Measurements from ENCODE around the gene SELE. TPM values are rescaled to one million over a fixed set of nuclear protein-coding genes. Genes with fewer than 3 reads are reported as not detected.

SELE gene, protein sequence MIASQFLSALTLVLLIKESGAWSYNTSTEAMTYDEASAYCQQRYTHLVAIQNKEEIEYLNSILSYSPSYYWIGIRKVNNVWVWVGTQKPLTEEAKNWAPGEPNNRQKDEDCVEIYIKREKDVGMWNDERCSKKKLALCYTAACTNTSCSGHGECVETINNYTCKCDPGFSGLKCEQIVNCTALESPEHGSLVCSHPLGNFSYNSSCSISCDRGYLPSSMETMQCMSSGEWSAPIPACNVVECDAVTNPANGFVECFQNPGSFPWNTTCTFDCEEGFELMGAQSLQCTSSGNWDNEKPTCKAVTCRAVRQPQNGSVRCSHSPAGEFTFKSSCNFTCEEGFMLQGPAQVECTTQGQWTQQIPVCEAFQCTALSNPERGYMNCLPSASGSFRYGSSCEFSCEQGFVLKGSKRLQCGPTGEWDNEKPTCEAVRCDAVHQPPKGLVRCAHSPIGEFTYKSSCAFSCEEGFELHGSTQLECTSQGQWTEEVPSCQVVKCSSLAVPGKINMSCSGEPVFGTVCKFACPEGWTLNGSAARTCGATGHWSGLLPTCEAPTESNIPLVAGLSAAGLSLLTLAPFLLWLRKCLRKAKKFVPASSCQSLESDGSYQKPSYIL
- 1 to 10 TPM in 1 of 2 donors, under 1 TPM in 1; 0.59 to 3.6 TPM for total RNA-seq
- long read RNA-seq, partial matches to known transcripts = 1 of 2 reads
- long read RNA-seq, other reads (novel, unspliced or antisense) = 0 of 2 reads

DNA sequence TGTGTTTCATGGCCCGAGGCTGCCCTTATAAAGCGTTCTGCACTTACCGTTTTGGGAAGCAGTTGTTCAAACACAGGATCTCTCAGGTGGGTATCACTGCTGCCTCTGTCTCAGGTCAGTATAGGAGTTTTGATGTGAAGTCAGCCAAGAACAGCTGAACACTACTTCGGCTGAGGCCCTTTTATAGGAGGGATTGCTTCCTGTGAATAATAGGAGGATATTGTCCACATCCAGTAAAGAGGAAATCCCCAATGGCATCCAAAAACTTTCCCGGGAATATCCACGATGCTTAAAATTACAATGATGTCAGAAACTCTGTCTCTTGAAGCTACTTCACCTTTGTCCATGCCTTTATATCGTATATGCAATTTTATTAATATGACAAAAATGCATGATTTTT, at the start of gene SELE:
SELE (minus strand) TSS at position 156 of the 400 bp plus-strand sequence. CDS start 467 bp downstream, outside the sequence.
- ATAC-seq (no peak), DNase-seq (no peak)
- intact Hi-C loops (cut with DNase I) = no loop called here

- intact Hi-C loops (cut with DNase I) = no loop called here
- DNase-seq (no peak), ATAC-seq (no peak)
These were observed 48.7 kb upstream of the SELE start for GRCh38 chr1:169782596-169782995.

GRCh38 chr1:169779970-169780369, 46.1 kb upstream of the SELE start:
- DNase-seq = no peak
- ATAC-seq = no peak
- intact Hi-C loops (cut with DNase I) = no loop called here

- DNase-seq (no peak), ATAC-seq (no peak)
- intact Hi-C loops (cut with DNase I) = no loop called here
These were observed 45.3 kb upstream of the SELE start for GRCh38 chr1:169779150-169779549.

- no peak for ATAC-seq
- DNase-seq = no peak
- intact Hi-C loops (cut with DNase I) = no loop called here
These were observed 42.6 kb upstream of the SELE start for GRCh38 chr1:169776440-169776839.

DNA sequence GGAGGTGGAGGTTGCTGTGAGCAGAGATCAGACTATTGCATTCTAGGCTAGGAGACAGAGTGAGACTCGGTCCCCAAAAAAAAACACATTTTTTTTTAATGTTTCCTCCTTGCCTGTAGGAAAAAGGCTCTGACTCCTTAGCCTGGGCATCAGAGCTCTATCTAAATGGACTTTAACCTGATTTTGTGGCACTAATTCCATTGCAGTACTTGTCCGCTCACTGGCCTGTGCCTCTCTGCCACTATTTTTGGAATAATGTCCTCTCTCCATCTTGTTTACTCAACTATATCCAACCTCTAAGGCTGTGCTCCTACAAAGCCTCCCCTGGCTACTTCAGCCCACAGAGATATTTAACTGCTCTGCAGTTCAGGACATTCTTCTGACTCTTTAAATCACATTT, 34.3 kb upstream of the SELE start:
- no peak for DNase-seq
- intact Hi-C loops (cut with DNase I) = no loop called here
- no peak for ATAC-seq

DNA sequence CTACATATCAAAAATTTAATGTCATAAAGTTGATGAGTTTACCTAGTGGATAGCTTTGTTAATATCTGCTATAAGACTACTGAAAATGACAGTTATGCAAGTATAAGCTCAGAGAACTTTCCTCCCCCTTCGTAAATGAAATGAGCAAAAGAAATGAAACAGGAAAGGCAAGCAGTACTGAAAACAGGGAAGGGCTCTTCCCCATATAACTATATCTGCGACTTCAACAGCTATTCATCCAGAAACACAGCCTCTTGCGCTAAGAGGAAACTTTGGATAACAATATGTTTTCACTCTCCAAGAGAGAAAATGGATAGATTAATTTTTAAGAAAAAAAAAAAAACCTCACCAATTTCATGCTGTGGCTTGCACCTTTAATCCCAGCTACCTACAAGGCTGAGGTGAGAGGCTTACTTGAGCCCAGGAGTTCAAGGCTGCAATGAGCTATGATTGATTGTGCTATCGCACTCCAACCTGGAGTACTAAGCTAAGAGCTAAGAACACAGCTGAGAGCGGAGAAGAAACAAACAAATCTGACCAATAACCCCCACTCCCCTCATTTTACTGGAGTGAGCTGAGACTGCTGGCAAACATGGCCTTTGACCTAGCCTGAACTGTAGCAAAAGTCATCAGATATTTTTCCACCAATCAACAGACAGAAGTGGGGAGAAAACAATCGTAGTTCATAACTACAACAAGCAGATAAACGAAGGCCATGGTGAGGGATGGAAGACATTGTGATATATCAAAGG, 31.9 kb upstream of the SELE start:
- intact Hi-C loops (cut with DNase I) = no loop called here
- DNase-seq (no peak), ATAC-seq (no peak)

DNA sequence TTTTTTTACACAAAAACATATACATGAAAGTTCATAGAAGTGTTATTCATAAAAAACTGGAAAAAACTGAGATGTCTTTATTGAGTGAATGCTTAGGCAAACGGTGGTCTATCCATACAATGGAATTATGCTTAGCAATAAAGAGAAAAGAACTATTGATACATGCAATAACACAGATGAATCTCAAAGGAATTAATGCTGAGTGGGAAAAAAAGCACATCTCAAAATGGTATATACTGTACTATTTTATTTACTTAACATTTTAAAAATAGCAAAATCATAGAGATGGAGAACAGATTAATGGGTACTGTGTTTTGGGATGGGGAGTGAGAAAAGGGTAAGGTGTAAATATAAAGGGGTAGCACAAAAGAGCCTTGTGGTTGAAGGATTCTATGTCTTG, 31.0 kb upstream of the SELE start:
- intact Hi-C loops (cut with DNase I) = no loop called here
- ATAC-seq (no peak), DNase-seq (no peak)

DNA sequence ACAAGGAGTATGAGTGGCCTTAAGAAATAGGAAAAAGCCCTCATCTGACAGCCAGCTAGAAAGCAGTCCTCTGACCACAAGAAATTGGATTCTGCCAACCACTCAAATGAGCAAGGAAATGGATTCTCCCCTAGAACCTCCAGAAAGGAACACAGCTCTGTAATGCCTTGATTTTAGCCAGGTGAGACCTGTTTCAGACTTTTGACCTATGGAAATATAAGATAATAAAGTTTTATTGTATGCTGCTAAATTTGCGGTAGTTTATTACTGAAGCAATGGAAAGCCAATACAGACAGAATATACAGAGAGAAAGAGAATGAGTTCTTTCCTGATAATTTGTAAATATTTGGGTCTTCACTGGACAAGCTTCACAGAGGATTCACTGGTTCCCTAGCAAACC, 28.8 kb upstream of the SELE start:
- ATAC-seq = no peak
- intact Hi-C loops (cut with DNase I) = no loop called here
- no peak for DNase-seq

DNA sequence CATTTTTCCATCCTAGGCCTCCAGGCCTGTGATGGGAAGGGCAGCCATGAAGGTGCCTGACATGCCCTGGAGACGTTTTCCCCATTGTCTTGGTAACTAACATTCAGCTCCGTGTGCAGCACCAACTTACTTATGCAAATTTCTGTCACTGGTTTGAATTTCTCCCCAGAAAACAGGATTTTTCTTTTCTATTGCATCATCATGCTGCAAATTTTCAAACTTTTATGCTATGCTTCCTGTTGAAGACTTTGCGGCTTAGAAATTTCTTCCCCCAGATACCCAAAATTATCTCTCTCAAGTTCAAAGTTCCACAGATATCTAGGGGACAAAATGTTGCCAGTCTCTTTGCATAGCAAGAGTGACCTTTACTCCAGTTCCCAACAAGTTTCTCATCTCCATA, 25.2 kb upstream of the SELE start:
- ATAC-seq = no peak
- no peak for DNase-seq
- intact Hi-C loops (cut with DNase I) = no loop called here

GRCh38 chr1:169753549-169753948, 19.7 kb upstream of the SELE start:
- intact Hi-C loops (cut with DNase I) = no loop called here
- DNase-seq = no peak
- no peak for ATAC-seq

DNA sequence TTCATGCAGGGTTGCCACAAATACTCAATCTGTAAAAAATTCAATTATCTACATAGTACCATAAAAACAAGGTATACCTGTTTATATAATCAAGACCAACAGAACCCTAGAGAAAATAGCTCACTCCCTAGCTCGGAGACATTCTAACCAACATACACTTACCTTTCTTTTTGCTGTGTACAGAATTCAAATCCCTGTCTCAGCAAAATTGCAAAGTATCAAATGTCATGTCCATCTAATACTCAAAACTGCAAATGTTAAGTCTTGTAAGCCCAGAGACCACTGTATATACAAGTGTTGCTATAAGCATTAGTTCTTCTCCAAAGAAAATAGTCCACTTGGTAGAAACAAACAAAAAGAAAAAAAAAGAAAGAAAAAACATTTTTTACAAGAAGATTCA, 16.2 kb upstream of the SELE start:
- intact Hi-C loops (cut with DNase I) = no loop called here
- DNase-seq (no peak), ATAC-seq (no peak)

DNA sequence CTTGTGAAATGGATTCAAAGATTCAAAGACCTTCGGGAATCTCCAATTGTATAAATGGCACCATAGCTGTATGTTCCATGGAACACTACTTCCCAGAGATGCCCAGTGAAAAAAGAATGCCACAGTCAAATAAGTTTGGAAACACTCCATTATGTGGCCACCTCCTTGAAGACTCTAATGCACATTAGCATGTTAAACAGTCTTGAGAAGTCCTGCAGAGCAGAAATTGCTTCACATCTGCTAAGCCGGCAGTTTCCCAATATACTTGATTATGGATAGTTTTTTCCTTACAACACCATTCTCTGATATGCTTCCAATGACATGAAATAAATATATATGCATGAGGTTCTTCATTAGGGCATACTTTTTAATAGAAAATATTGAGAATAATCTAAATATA, 12.7 kb upstream of the SELE start:
- intact Hi-C loops (cut with DNase I) = no loop called here
- DNase-seq (no peak), ATAC-seq (no peak)

DNA sequence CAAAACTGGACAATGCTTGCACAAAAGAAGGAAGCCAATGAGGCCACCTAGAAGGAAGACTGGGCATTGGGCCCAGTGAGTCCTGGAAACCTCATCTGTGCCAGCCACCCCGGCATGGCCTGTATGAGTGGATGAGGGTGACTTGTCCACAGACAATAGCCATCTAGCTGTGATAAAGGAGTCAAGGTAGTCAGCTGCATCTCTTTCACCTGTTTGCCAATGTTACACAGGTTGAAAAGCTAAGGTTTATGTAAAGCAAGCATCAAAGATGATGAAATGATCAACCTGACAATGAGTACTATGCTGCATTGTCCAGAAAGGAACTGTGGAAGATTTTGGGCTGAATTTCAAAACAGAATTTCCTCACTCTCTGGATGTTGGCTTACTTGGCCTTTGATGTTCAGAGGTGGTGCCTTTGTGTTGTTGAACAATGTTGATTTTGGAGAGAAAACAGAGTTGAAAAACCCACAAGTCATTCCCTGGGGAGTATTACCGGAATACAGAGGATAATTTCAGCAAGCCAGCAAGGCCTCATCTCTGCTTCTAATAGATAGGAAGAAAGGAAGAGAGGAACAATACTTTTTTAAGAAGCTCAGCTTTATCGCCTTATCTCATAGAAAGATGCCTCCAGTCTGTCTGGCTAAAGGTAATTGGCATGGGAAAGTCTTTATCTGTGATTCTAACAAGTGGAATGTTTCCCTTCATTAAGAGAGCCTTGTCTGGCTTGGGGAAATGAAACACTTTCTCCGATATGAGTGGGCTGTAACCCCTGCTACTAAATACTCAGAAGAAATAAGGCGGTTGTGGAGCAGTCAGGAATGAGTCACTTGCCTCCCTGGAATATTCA, 11.4 kb upstream of the SELE start:
- peak; percentile 44 to 95 for ATAC-seq
- peak; percentile 22 for DNase-seq

DNA sequence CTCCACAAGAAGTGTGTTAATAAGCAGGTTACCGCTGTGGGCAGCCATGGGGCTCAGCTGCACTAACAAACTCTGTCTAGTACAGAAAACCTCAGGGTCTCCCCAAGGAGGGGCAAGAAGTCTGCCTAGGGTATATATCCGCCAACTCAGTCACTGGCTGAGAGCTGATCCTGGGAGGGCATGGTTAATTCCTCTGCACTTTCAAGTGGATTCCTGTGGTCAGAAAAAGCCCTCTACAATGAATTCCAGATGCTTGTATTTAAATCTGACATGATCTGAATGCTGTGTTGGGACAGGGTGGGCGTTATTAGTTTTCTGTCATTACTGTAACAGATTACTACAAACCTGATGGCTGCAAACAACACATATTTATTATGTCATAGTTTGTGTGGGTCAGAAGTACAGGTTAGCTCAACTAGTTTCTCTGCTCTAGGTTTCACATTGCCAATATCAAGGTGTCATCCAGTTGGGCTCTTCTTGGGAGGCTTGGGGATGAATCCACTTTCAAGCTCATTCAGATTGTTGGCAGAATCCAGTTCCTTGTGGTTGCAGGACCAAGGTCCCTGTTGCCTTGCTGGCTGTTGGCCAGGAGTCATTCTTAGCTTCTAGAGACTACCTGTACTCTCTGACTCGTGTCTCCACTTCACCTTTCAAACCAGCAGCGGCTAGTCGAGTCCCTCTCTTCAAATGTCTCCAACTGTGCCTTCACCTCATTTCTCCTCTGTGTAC, 8.0 kb upstream of the SELE start:
- no peak for ATAC-seq
- no peak for DNase-seq
- intact Hi-C loops (cut with DNase I) = no loop called here

More for the DNA sequence above, 11.4 kb upstream of the SELE start:
- intact Hi-C loops (cut with DNase I) = no loop called here

DNA sequence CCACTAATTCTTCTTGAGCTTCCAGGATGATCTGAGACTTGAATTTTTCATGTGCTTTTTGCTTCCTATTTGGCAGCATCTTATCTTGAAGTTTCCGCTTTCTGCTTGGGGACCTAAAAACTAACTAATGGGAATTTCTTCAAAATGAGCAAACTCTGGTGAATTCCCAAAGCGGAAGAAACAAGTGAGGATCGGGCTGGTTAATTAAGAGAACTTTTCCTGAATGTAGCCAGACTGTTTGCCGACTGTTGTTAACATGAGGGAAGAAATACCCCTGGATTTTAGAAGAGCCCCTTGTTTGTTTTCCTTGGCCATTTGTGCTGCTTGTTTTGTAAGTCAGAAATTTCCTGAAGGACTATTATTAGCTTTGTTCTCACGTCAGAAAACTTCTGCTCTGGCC, 6.1 kb upstream of the SELE start:
- intact Hi-C loops (cut with DNase I) = no loop called here
- ATAC-seq (peak in 1 of 2 donors; percentile 15), DNase-seq (no peak)

DNA sequence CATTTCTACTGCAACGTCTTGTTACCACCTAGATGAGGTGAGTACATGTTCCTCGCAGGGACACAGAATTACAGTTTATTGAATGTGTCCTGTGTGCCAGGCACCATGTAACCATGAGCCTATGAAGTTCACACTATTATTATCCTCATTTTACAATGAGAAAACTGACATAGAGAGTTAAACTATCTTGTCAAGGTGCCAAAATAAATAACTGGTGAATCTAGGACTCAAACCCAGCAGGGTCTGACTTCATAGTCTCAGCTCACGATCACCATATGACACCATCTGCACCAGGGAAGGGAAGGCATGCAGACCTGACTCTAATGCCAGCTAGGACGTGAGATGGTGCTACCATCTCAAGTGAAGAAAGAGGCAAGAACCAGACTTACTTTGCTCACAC, 2.4 kb downstream of the SELE start:
- intact Hi-C loops (cut with DNase I) = no loop called here
- no peak for DNase-seq
- no peak for ATAC-seq

GRCh38 chr1:169729991-169730390, 3.9 kb downstream of the SELE start:
- DNase-seq (no peak), ATAC-seq (no peak)
- intact Hi-C loops (cut with DNase I) = no loop called here

DNA sequence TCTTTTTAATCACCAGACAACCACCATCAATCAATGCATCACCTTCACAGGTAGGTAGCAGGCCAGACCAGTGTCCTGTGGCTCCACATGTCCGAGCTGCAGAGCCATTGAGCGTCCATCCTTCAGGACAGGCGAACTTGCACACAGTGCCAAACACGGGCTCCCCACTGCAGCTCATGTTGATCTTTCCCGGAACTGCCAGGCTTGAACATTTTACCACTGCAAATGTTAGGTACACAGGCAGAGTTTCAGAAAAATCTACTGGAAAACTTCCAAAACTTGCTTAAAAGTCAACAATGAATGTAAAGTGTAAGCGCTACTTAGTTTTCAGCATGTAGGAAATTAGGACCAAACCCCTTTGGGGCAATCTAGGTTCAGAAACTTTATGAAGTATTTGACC, 6.6 kb downstream of the SELE start:
- DNase-seq (no peak), ATAC-seq (no peak)
- intact Hi-C loops (cut with DNase I) = no loop called here
